ENCODE data around the gene SGPP1.

DNA sequence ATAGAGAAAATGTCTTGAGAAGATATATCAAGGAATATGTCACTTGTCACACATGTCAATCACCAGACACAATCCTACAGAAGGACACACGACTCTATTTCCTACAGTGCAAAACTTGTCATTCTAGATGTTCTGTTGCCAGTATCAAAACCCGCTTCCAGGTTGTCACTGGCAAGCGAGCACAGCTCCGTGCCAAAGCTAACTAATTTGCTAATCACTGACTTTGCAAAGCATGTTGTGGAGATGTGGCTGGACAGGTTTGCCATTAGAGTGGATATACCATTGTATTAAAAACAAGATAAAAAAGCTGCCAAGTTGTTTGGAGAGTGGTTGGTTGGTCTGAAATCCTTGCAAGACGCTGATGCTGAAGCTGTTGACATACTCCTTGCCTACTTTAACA is 7.9 kb upstream of the SGPP1 start:
- TF ChIP-seq, protein P1, sequence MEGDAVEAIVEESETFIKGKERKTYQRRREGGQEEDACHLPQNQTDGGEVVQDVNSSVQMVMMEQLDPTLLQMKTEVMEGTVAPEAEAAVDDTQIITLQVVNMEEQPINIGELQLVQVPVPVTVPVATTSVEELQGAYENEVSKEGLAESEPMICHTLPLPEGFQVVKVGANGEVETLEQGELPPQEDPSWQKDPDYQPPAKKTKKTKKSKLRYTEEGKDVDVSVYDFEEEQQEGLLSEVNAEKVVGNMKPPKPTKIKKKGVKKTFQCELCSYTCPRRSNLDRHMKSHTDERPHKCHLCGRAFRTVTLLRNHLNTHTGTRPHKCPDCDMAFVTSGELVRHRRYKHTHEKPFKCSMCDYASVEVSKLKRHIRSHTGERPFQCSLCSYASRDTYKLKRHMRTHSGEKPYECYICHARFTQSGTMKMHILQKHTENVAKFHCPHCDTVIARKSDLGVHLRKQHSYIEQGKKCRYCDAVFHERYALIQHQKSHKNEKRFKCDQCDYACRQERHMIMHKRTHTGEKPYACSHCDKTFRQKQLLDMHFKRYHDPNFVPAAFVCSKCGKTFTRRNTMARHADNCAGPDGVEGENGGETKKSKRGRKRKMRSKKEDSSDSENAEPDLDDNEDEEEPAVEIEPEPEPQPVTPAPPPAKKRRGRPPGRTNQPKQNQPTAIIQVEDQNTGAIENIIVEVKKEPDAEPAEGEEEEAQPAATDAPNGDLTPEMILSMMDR (IDR thresholded peaks at IDR 0.05), result no peak
- TF ChIP-seq POLR2A (IDR thresholded peaks at IDR 0.05), result no peak

Measured in lower leg skin (tissue), 3 donors.